Activated CD4-positive, alpha-beta T cell treated with anti-CD3 and anti-CD28 coated beads, Interleukin-2, amount 10 ng/mL, durations not matched to agents 7 days and 5 days (primary cell): ENCODE results near the gene IGSF6. TPM values are rescaled to one million over a fixed set of nuclear protein-coding genes. Genes with fewer than 3 reads are reported as not detected.
"Not testable (repeated sequence)": the region's sequence is repeated elsewhere in the genome, so short reads cannot be mapped to it uniquely, and the experiment has no call there.

Experiments used
- CTCF ChIA-PET: fragments of 350-600 bp; sonication (Branson Sonifier 250); formaldehyde crosslinking; loops from one replicate; lab custom pipeline; 2021; ENCODE audit warnings: antibody characterized with exemption; lab: Charles Lee
- POLR2A ChIA-PET: fragments of 350-600 bp; sonication (Branson Sonifier 250); formaldehyde crosslinking; loops from one replicate; lab custom pipeline; 2021; ENCODE audit warnings: antibody characterized with exemption; lab: Charles Lee
- DNase-seq: peaks from one replicate; pipeline ENCODE4 v3.0.0-alpha.2; 2020
- H3K27ac Mint-ChIP-seq: one replicate; pipeline ENCODE4 v1.8.0; 2021; ENCODE audit warnings: mild to moderate bottlenecking, moderate library complexity, mixed read lengths
- H3K27me3 Mint-ChIP-seq: one replicate; pipeline ENCODE4 v1.8.0; 2021; ENCODE audit warnings: mixed read lengths
- H3K36me3 Mint-ChIP-seq: one replicate; pipeline ENCODE4 v1.8.0; 2021; ENCODE audit warnings: low read depth, mixed read lengths
- H3K4me1 Mint-ChIP-seq: one replicate; pipeline ENCODE4 v1.8.0; 2021; ENCODE audit warnings: mixed read lengths
- H3K4me3 Mint-ChIP-seq: one replicate; pipeline ENCODE4 v1.8.0; 2021; ENCODE audit warnings: mild to moderate bottlenecking, moderate library complexity, mixed read lengths
- H3K9me3 Mint-ChIP-seq: one replicate; pipeline ENCODE4 v1.8.0; 2021; ENCODE audit warnings: mixed read lengths
- total RNA-seq, 2 experiments: library from RNA; stranded (reverse); gene quantifications; one replicate each; pipeline ENCODE4 v1.2.3, GENCODE V29; 2021

IGSF6 gene
- total RNA-seq, 2 experiments from 2014 or later: 0.15 to 0.25 TPM

DNA sequence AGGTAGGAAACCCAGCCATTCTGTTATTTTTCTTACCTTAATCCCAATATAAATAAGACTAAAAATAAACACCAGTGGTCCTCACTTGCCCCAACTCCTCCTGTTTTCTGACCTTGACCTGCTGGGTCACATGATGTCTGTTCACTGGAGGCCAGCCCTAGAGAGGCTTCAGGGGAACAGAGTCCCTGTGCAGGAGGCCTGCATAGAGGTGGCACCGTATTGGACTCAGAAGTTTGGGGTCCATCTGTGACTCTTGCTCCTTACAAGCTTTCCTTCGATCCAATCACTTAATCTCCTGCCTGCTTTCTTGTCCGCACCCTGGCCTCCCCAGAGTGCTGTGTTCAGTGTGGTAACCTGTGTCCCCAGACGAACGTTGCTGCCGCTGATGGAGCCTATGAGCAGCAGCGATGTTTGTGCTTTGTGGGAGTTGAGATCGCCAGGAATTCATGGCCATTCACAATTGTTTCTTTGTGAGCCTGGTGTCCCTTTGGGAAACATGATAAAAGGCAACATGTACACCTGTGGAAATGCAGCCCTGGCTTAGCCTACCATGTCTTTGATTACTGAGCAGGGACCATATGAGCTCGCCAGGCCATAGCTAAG, 4.7 kb downstream of the IGSF6 start:
- H3K9me3 Mint-ChIP-seq: no peaks in the 10 kb centered on the region
- CTCF ChIA-PET: interaction anchor here (0.5 to 1.9 kb wide), 3 partner anchors 10 to 1298 kb away, joined by 3 to 7 read pairs (median 5); no protein-coding TSS in a partner anchor
- peak overlapping the region; percentile 38 for H3K4me3 Mint-ChIP-seq
- no peak for DNase-seq
- peaks cover 2% of the 10 kb centered on the region for H3K36me3 Mint-ChIP-seq
- H3K27me3 Mint-ChIP-seq: no peaks in the 10 kb centered on the region
- peaks cover 56% of the 10 kb centered on the region for H3K4me1 Mint-ChIP-seq
- peak overlapping the region; percentile 95 for H3K27ac Mint-ChIP-seq
- POLR2A ChIA-PET: interaction anchor here (1.0 kb wide), 1 partner anchor 14 kb away, joined by 4 read pairs; no protein-coding TSS in a partner anchor

DNA sequence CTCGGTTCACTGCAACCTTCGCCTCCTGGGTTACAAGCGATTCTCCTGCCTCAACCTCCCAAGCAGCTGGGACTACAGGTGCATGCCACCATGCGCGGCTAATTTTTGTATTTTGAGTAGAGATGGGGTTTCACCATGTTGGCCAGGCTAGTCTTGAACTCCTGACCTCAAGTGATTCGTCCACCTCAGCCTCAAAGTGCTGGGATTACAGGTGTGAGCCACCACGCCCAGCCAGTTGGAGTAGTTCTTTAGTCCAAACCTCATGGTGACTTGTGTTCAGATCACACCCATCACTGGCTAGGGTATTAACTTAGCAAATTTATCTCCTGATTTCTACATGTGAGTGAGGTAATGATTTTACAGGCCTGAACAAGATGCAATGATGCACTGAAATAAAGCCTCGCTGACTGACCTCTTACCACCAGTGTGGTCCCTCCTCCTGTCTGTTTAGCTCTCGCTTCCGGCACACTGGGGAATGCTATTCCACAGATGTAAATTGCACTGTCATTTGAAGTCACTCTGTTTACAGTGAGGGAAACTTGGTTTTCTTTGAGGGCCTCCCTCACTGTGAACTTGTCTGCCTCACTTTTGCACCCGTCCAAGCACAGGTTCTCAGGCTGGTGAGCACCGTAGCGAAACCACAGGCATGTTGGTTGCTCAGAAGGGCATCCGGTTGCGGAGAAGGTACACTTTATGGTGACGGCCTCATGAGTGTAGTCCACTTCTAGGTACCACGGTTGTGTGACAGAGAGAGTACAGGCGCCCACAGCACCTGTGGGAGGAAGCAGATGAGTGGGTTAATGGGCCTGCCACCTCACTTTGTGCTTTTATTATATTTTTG, 5.5 kb downstream of the IGSF6 start:
- peaks cover 2% of the 10 kb centered on the region for H3K36me3 Mint-ChIP-seq
- H3K27ac Mint-ChIP-seq: peak overlapping the region; percentile 95
- peak; percentile 87 for DNase-seq
- H3K27me3 Mint-ChIP-seq: no peaks in the 10 kb centered on the region
- H3K4me3 Mint-ChIP-seq: peak overlapping the region; percentile 76
- CTCF ChIA-PET: interaction anchor here (0.5 to 1.9 kb wide), 2 partner anchors 10 to 1298 kb away, joined by 3 to 5 read pairs; no protein-coding TSS in a partner anchor
- H3K9me3 Mint-ChIP-seq: no peaks in the 10 kb centered on the region
- peaks cover 56% of the 10 kb centered on the region for H3K4me1 Mint-ChIP-seq
- POLR2A ChIA-PET: no interaction called here

DNA sequence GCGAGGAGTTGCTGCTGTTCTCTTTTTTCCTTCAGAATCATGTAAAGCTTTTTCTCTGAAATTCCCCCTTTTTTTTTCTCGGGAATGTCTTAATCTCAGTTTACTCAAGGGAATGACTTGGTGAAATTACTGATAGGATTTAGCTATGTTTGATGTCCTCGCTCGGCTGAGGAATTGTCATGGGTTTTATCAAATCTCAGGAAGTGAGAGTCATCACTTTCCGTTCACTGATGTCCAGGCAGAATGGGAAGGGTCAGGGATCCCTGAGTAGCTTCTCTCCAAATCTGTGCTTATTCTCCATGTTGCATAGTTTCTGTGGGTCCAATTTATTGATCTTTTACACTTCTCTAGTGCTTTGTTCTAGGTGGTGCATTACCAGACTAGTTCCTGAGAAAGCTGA, 6.3 kb downstream of the IGSF6 start:
- Mint-ChIP-seq H3K27ac (peak overlapping the region; percentile 95), H3K4me1 (peaks cover 55% of the 10 kb centered on the region), H3K4me3 (peak overlapping the region; percentile 76), H3K9me3 (no peaks in the 10 kb centered on the region), H3K36me3 (peaks cover 2% of the 10 kb centered on the region), H3K27me3 (no peaks in the 10 kb centered on the region)
- ChIA-PET POLR2A (interaction anchor here (0.6 kb wide), 1 partner anchor 65 kb away, joined by 3 read pairs; no protein-coding TSS in a partner anchor), CTCF (interaction anchor here (0.6 to 1.9 kb wide), 6 partner anchors 9 to 1038 kb away, joined by 3 to 5 read pairs (median 4); no protein-coding TSS in a partner anchor)
- DNase-seq: no peak

DNA sequence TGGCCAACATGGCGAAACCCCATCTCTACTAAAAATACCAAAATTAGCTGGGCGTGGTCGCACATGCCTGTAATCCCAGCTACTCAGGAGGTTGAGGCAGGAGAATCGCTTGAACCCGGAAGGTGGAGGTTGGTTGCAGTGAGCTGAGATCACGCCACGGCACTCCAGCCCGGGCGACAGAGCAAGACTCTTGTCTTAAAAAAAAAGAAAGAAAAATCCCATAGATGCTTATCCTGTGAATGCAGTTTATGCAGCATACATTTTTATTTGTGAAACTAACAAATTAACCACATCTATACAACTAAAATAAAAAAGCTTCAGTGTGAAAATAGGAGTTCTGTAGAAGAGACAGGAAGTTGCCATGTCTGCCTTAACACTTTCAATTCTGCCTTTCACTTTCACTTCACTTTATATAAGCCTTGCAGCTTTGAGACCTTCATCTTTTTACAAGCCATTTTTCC, 7.1 kb downstream of the IGSF6 start:
- Mint-ChIP-seq H3K27ac (peak overlapping the region; percentile 95), H3K27me3 (no peaks in the 10 kb centered on the region), H3K4me1 (peaks cover 56% of the 10 kb centered on the region), H3K36me3 (peaks cover 3% of the 10 kb centered on the region), H3K9me3 (no peaks in the 10 kb centered on the region), H3K4me3 (peak overlapping the region; percentile 76)
- DNase-seq: peak; percentile 35
- POLR2A ChIA-PET: interaction anchor here (0.6 kb wide), 2 partner anchors 51 to 65 kb away, joined by 3 read pairs; no protein-coding TSS in a partner anchor
- CTCF ChIA-PET: interaction anchor here (0.6 to 1.5 kb wide), 7 partner anchors 16 to 544 kb away, joined by 3 to 5 read pairs (median 4); no protein-coding TSS in a partner anchor

GRCh38 chr16:21644674-21645073, 7.7 kb downstream of the IGSF6 start:
- Mint-ChIP-seq H3K27me3 (no peaks in the 10 kb centered on the region), H3K9me3 (no peaks in the 10 kb centered on the region), H3K4me1 (peaks cover 56% of the 10 kb centered on the region), H3K36me3 (peaks cover 3% of the 10 kb centered on the region), H3K4me3 (peak overlapping the region; percentile 76), H3K27ac (peak overlapping the region; percentile 95)
- ChIA-PET POLR2A (no interaction called here), CTCF (interaction anchor here (0.9 to 1.5 kb wide), 2 partner anchors 52 to 544 kb away, joined by 4 read pairs; no protein-coding TSS in a partner anchor)
- no peak for DNase-seq

DNA sequence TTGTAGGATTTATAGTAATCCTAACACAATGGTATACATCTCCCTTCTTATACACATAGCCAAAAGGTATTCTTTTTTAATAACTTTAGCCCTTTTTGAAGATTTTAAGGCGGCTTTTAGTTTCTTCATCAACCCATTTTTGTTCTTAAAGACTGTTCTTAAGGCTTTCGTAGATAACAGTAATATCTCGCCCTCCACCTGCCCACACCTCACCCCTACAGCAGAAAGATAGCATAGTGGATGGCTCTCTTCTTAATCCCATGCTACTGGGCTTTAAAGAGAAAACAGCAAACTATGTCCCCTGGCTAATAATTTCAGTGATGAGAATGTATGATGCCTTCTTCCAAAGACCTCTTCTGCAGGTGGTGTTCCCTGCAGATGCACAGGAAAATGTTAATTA, 8.6 kb downstream of the IGSF6 start:
- H3K4me3 Mint-ChIP-seq: no peak overlapping the region
- CTCF ChIA-PET: no interaction called here

DNA sequence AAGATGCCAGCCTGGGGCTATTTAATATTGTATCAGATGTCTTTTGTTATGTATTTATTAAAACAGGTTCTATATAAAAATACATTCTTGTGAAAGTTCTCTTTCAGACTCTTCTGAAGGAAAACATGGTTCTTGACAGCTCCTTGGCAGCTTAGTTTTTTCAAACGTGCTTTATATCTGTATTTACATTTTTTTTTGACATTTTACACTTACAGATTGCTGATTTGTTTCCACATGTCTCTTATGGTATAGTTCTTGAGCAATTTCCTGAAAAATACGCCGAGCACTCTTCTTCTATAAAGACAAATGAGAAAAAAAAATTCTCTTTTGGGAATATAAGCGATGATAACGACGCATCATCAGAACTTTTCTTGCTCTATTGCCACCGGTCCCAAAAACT, 9.5 kb downstream of the IGSF6 start:
- peaks cover 58% of the 10 kb centered on the region for H3K4me1 Mint-ChIP-seq
- ChIA-PET POLR2A (no interaction called here), CTCF (no interaction called here)
- H3K36me3 Mint-ChIP-seq: peaks cover 3% of the 10 kb centered on the region
- H3K9me3 Mint-ChIP-seq: no peaks in the 10 kb centered on the region
- no peak overlapping the region for H3K4me3 Mint-ChIP-seq
- no peak overlapping the region for H3K27ac Mint-ChIP-seq
- H3K27me3 Mint-ChIP-seq: no peaks in the 10 kb centered on the region
- no peak for DNase-seq

More for the DNA sequence above, 8.6 kb downstream of the IGSF6 start:
- no peak for DNase-seq
- H3K36me3 Mint-ChIP-seq: peaks cover 3% of the 10 kb centered on the region
- peaks cover 60% of the 10 kb centered on the region for H3K4me1 Mint-ChIP-seq
- POLR2A ChIA-PET: no interaction called here
- no peak overlapping the region for H3K27ac Mint-ChIP-seq
- no peaks in the 10 kb centered on the region for H3K9me3 Mint-ChIP-seq
- no peaks in the 10 kb centered on the region for H3K27me3 Mint-ChIP-seq

DNA sequence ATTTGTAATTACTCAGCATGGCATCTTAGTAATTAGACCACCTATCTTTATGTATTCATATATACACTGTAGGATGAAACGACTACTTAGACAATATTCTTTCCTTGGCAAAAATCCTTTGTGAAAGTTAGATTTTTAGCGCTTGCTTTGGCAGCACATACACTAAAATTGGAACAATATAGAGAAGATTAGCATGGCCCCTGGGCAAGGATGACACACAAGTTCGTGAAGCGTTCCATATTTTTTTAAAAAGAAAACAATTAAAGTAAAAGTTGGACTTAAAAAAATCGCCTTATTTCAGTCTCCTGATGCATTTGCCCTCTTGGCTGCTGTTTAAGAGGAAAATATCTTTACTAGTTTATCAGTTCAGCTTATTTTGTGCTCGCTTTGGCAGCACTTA, 10.5 kb downstream of the IGSF6 start:
- DNase-seq: no peak
- ChIA-PET POLR2A (no interaction called here), CTCF (no interaction called here)
- peaks cover 2% of the 10 kb centered on the region for H3K36me3 Mint-ChIP-seq
- H3K4me3 Mint-ChIP-seq: no peak overlapping the region
- no peaks in the 10 kb centered on the region for H3K9me3 Mint-ChIP-seq
- H3K27me3 Mint-ChIP-seq: no peaks in the 10 kb centered on the region
- no peak overlapping the region for H3K27ac Mint-ChIP-seq
- peaks cover 56% of the 10 kb centered on the region for H3K4me1 Mint-ChIP-seq

- no peak for DNase-seq
- ChIA-PET POLR2A (no interaction called here), CTCF (interaction anchor here (1.3 to 2.1 kb wide), 4 partner anchors 18 to 39 kb away, joined by 4 to 6 read pairs (median 5); no protein-coding TSS in a partner anchor)
- Mint-ChIP-seq H3K9me3 (no peaks in the 10 kb centered on the region), H3K36me3 (peaks cover 4% of the 10 kb centered on the region), H3K4me1 (peaks cover 34% of the 10 kb centered on the region), H3K27me3 (no peaks in the 10 kb centered on the region), H3K27ac (no peak overlapping the region), H3K4me3 (no peak overlapping the region)
Observed at GRCh38 chr16:21639493-21639892, 12.9 kb downstream of the IGSF6 start.

- no peaks in the 10 kb centered on the region for H3K27me3 Mint-ChIP-seq
- DNase-seq: no peak
- ChIA-PET POLR2A (no interaction called here), CTCF (interaction anchor here (1.2 to 1.7 kb wide), 3 partner anchors 10 to 30 kb away, joined by 3 to 6 read pairs (median 5); no protein-coding TSS in a partner anchor)
- peak overlapping the region; percentile 76 for H3K27ac Mint-ChIP-seq
- no peak overlapping the region for H3K4me3 Mint-ChIP-seq
- no peaks in the 10 kb centered on the region for H3K9me3 Mint-ChIP-seq
- peaks cover 27% of the 10 kb centered on the region for H3K4me1 Mint-ChIP-seq
- H3K36me3 Mint-ChIP-seq: peaks cover 4% of the 10 kb centered on the region
Observed at GRCh38 chr16:21638573-21638975, 13.8 kb downstream of the IGSF6 start.

GRCh38 chr16:21637032-21637968, 15.1 kb downstream of the IGSF6 start:
- ChIA-PET CTCF (interaction anchor here (1.1 to 1.3 kb wide), 3 partner anchors 9 to 14 kb away, joined by 3 to 5 read pairs (median 4); no protein-coding TSS in a partner anchor), POLR2A (no interaction called here)
- DNase-seq: no peak
- Mint-ChIP-seq H3K36me3 (peaks cover 4% of the 10 kb centered on the region), H3K4me3 (no peak overlapping the region), H3K9me3 (no peaks in the 10 kb centered on the region), H3K27me3 (no peaks in the 10 kb centered on the region), H3K27ac (no peak overlapping the region), H3K4me1 (peaks cover 27% of the 10 kb centered on the region)

DNA sequence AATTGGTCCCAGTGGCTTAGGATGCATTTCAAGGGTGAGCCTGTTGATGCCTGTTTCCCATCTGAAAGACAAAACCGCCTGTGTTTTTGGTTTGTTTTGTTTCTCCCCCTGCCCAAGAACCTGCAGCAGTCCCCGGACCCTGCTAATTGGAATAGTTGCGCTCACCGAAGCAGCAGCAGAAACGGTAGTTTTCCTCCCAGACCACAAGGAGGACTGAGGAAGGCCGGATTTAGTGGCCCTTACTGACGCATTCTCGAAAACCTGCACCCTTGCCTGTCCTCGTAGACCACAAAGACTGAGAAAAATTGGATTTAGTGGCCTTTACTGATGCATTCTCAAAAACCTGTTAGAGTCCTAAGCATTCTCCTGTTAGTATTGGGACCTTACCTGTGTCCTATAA, 16.7 kb downstream of the IGSF6 start:
- CTCF ChIA-PET: not testable (repeated sequence)

More for the DNA sequence above, 16.7 kb downstream of the IGSF6 start:
- POLR2A ChIA-PET, H3K27me3 Mint-ChIP-seq, H3K4me3 Mint-ChIP-seq, H3K9me3 Mint-ChIP-seq, DNase-seq, H3K36me3 Mint-ChIP-seq, H3K27ac Mint-ChIP-seq: not testable (repeated sequence)
- peaks cover 23% of the 10 kb centered on the region for H3K4me1 Mint-ChIP-seq
